Body of pancreas (tissue), 4 donors: ENCODE data around the gene CYP4F3.

Source experiments
- POLR2A ChIP-seq, 3 donors: fragments of 450-650 bp; IDR thresholded peaks; one replicate each; pipeline ENCODE4 v1.6.1; 2016; ENCODE audit warnings: antibody characterized with exemption in 3 of 3, mild to moderate bottlenecking in 2 of 3
- TF ChIP-seq, protein P1 (sequence below), 7 experiments: fragments of 450-650 bp in 4 of 7; fragments of 200-600 bp in 3 of 7; sonication (generic) in 3 of 7; IDR thresholded peaks; one replicate each; pipeline ENCODE4 v1.5.1; 2016 to 2019; ENCODE audit warnings: antibody characterized with exemption in 7 of 7

GRCh38 chr19:15642807-15643206, 2.1 kb downstream of the CYP4F3 start:
- TF ChIP-seq, protein P1, sequence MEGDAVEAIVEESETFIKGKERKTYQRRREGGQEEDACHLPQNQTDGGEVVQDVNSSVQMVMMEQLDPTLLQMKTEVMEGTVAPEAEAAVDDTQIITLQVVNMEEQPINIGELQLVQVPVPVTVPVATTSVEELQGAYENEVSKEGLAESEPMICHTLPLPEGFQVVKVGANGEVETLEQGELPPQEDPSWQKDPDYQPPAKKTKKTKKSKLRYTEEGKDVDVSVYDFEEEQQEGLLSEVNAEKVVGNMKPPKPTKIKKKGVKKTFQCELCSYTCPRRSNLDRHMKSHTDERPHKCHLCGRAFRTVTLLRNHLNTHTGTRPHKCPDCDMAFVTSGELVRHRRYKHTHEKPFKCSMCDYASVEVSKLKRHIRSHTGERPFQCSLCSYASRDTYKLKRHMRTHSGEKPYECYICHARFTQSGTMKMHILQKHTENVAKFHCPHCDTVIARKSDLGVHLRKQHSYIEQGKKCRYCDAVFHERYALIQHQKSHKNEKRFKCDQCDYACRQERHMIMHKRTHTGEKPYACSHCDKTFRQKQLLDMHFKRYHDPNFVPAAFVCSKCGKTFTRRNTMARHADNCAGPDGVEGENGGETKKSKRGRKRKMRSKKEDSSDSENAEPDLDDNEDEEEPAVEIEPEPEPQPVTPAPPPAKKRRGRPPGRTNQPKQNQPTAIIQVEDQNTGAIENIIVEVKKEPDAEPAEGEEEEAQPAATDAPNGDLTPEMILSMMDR (IDR thresholded peaks at IDR 0.05), result no peak
- TF ChIP-seq POLR2A (IDR thresholded peaks at IDR 0.05), result no peak
